ENCODE data around the gene HKDC1. TPM values are rescaled to one million over a fixed set of nuclear protein-coding genes. Genes with fewer than 3 reads are reported as not detected.

Gene HKDC1
- total RNA-seq, 2 donors from 2014 or later, result 0.35 TPM; not detected in 1

DNA sequence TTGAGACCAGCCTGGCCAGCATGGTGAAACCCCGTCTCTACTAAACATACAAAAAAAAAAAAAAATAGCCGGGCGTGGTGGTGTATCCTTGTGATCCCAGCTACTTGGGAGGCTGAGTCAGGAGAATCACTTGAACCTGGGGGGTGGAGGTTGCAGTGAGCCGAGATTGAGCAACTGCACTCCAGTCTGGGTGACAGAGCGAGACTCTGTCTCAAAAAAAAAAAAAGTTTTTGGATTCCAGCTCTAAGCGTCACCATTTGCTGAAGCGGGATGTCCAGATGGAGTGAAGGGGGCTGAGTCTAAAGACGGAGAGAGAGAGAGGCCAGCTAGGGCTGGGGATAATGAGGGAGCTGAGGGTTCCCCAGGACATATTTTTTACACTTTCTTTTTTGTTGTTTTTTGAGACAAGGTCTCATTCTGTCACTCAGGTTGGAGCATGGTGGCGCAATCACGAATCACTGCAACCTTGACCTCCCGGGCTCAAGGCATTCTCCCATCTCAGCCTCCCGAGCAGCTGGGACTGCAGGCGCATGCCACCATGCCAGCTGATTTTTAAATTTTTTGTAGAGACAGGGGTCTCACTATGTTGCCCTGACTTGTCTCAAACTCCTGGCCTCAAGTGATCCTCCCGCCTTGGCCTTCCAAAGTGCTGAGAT lies 48.8 kb downstream of the HKDC1 start:
- TF ChIP-seq, protein P1, sequence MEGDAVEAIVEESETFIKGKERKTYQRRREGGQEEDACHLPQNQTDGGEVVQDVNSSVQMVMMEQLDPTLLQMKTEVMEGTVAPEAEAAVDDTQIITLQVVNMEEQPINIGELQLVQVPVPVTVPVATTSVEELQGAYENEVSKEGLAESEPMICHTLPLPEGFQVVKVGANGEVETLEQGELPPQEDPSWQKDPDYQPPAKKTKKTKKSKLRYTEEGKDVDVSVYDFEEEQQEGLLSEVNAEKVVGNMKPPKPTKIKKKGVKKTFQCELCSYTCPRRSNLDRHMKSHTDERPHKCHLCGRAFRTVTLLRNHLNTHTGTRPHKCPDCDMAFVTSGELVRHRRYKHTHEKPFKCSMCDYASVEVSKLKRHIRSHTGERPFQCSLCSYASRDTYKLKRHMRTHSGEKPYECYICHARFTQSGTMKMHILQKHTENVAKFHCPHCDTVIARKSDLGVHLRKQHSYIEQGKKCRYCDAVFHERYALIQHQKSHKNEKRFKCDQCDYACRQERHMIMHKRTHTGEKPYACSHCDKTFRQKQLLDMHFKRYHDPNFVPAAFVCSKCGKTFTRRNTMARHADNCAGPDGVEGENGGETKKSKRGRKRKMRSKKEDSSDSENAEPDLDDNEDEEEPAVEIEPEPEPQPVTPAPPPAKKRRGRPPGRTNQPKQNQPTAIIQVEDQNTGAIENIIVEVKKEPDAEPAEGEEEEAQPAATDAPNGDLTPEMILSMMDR (IDR thresholded peaks at IDR 0.05), result no peak
- DNase-seq (ENCODE audit: low spot score), result no peak
- no peaks in the 10 kb centered on the region for H3K4me1 ChIP-seq
- no peaks in the 10 kb centered on the region for H3K36me3 ChIP-seq
- no peak overlapping the region for H3K27ac ChIP-seq
- no peak overlapping the region for H3K4me3 ChIP-seq
- no peaks in the 10 kb centered on the region for H3K27me3 ChIP-seq
- H3K9me3 ChIP-seq, result no peaks in the 10 kb centered on the region

DNA sequence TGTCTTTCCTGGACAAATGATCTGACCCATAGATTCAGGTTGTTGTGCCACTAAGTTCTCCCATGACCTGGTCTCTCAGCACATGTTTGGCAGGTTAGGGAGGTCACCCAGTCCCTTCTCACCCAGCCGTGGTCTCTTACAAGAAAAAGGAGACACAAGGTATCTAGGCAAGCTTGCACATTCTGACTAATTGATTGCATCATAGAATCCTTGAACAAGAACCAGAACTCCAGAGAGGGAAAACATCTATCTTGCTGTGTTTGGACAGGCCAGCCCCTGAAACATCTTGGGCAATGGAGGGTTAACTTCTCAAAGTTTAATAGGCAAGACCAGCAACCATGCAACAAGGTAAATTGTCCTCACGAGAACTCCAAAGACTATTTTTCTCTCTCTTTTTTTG lies 49.6 kb downstream of the HKDC1 start:
- no peak for DNase-seq (ENCODE audit: low spot score)
- Histone ChIP-seq H3K9me3 (no peaks in the 10 kb centered on the region), H3K4me1 (no peaks in the 10 kb centered on the region), H3K27ac (no peak overlapping the region), H3K27me3 (no peaks in the 10 kb centered on the region), H3K36me3 (no peaks in the 10 kb centered on the region), H3K4me3 (no peak overlapping the region)
- TF ChIP-seq, protein P1 (IDR thresholded peaks at IDR 0.05), result no peak

DNA sequence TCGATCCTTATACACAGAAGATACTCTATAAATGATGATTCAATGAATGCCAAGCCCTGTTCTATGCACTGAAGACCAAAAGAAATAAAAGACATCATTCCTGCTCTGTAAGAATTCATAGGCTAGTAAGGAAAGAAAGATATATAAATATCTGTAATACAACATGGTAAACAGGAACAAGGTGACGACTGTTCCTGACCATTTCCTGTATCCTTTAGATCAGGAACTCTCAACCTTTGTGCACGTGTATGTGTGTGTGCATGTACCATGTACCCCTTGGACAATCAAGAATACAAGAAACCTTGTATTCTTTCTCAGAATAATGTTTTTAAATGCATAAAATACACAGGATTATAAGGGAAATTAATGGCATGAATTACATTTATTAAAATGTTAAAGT lies 50.9 kb downstream of the HKDC1 start:
- TF ChIP-seq, protein P1 (IDR thresholded peaks at IDR 0.05), result no peak
- Histone ChIP-seq H3K4me3 (no peak overlapping the region), H3K27ac (no peak overlapping the region), H3K4me1 (no peaks in the 10 kb centered on the region), H3K9me3 (no peaks in the 10 kb centered on the region), H3K27me3 (no peaks in the 10 kb centered on the region), H3K36me3 (no peaks in the 10 kb centered on the region)
- DNase-seq (ENCODE audit: low spot score), result no peak

DNA sequence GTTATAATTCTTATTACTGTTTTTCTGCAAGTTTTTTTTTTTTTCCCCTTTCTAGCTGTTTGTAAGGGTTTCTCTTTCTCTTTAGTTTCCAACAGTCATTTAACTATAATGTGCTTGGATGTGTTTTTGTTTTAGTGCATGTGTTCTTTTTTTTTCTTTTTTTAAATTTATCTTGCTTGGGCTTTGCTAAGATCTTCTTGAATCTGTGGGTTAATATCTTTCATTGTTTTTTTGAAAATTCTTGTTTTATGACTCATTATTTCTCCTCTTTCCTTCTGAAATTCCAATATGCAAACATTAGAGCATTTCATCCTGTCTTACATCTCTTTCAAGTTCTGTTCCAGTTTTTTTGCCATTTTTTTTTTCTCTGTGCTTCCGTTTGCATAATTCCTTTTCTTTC lies 52.5 kb downstream of the HKDC1 start:
- TF ChIP-seq, protein P1 (IDR thresholded peaks at IDR 0.05), result no peak
- no peak overlapping the region for H3K27ac ChIP-seq

DNA sequence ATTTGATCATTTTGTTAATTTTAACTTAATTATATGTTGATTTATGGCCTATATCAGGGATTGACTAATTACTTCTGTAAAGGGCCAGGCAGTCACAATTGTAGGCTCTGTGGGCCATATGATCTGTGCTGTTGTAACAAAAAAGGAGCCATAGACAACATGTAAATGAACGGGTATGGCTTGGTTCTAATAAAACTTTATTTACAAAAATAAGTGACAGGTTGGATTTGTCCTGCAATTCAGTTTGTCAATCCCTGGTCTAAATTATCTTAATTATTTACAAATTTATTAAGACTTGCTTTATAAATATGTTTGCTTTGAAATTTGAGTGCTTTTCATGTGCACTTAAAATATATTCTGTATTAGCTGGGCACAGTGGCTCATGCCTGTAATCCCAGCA lies 55.3 kb downstream of the HKDC1 start:
- H3K27me3 ChIP-seq, result no peaks in the 10 kb centered on the region
- no peaks in the 10 kb centered on the region for H3K9me3 ChIP-seq
- H3K36me3 ChIP-seq, result no peaks in the 10 kb centered on the region
- H3K4me1 ChIP-seq, result peaks cover 0 to 13% of the 10 kb centered on the region in 2 donors
- DNase-seq (ENCODE audit: low spot score), result no peak
- TF ChIP-seq, protein P1 (IDR thresholded peaks at IDR 0.05), result no peak
- H3K27ac ChIP-seq, result no peak overlapping the region
- no peak overlapping the region for H3K4me3 ChIP-seq

More for the DNA sequence above, 52.5 kb downstream of the HKDC1 start:
- no peaks in the 10 kb centered on the region for H3K4me1 ChIP-seq
- no peak for DNase-seq (ENCODE audit: low spot score)
- no peaks in the 10 kb centered on the region for H3K36me3 ChIP-seq
- H3K4me3 ChIP-seq, result no peak overlapping the region
- no peaks in the 10 kb centered on the region for H3K27me3 ChIP-seq
- H3K9me3 ChIP-seq, result no peaks in the 10 kb centered on the region

DNA sequence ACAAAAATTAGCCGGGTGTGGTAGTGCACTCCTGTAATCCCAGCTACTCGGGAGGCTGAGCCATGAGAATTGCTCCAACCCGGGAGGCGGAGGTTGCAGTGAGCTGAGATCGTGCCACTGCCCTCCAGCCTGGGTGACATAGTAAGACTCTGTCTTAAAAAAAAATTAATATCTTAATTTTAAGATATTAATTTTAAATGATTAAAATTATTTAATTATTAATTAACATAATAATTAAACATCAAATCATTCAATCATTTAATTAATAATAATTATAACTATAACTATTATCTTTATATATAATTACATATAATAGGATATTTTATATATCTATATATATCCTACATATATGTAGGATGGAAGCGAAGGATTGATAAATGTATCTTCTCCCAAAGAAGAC lies 56.4 kb downstream of the HKDC1 start:
- DNase-seq (ENCODE audit: low spot score), result no peak
- Histone ChIP-seq H3K27me3 (no peaks in the 10 kb centered on the region), H3K27ac (no peak overlapping the region), H3K4me1 (peaks cover 0 to 15% of the 10 kb centered on the region in 2 donors), H3K4me3 (no peak overlapping the region), H3K36me3 (no peaks in the 10 kb centered on the region), H3K9me3 (no peaks in the 10 kb centered on the region)
- TF ChIP-seq, protein P1 (IDR thresholded peaks at IDR 0.05), result no peak

All from right atrium auricular region (tissue), 2 donors.